HL-60 (cell line): ENCODE data around the gene MTMR4.

Experiments
- DNase-seq, 2 experiments: peaks; one replicate each; pipeline ENCODE4 v3.0.0-alpha.2; 2010 to 2020; ENCODE audit warnings: low read depth in 1 of 2, low spot score in 1 of 2
- H3K27ac ChIP-seq: fragments of 250-450 bp; sonication (Bioruptor Pico); replicated peaks from 2 replicates; pipeline ENCODE4 v1.5.1; 2020; ENCODE audit warnings: mild to moderate bottlenecking, moderate library complexity
- H3K27me3 ChIP-seq: fragments of 250-450 bp; sonication (Bioruptor Pico); 2 replicates; pipeline ENCODE4 v1.5.1; 2021; ENCODE audit warnings: mild to moderate bottlenecking, moderate library complexity; ENCODE audit not compliant: insufficient read depth, poor library complexity, severe bottlenecking
- H3K4me3 ChIP-seq: replicated peaks from 2 replicates; pipeline ENCODE4 v1.5.1; 2011; ENCODE audit warnings: mild to moderate bottlenecking, control low read depth, low read length; ENCODE audit not compliant: insufficient read depth
- GABPA ChIP-seq: IDR thresholded peaks from 2 replicates; pipeline ENCODE4 v1.6.1; 2012; ENCODE audit warnings: low read depth
- POLR2AphosphoS5 ChIP-seq: IDR thresholded peaks from 2 replicates; pipeline ENCODE4 v1.6.1; 2012; ENCODE audit warnings: low read depth
- SPI1 ChIP-seq: IDR thresholded peaks from 2 replicates; pipeline ENCODE4 v1.6.1; 2012; ENCODE audit warnings: low read depth, mild to moderate bottlenecking, borderline replicate concordance
- TF ChIP-seq, protein P1 (sequence below): IDR thresholded peaks from one replicate; pipeline ENCODE4 v1.5.1; 2011; ENCODE audit warnings: low read length, control low read depth, inconsistent platforms; ENCODE audit not compliant: insufficient read depth
- TF ChIP-seq, protein P2 (sequence below): IDR thresholded peaks from 2 replicates; pipeline ENCODE4 v1.6.1; 2012; ENCODE audit warnings: low read depth; ENCODE audit not compliant: insufficient replicate concordance

The MTMR4 gene

DNA sequence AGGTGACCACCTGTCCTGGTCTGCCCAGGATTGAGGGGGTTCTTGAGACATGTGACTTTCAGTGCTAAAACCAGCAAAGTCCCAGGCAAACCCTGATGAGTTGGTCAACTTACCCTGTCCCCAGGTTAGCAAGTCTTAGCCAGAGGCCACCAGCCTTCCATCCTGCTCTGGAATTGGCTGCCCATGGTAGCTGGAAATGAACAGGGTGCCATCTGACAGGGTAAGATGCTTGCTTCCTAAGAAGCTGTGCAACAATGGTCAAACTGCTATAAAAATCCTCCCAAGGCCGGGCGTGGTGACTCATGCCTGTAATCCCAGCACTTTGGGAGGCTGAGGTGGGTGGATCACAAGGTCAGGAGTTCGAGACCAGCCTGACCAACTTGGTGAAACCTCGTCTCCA, 22.8 kb upstream of the MTMR4 start:
- no peak for DNase-seq
- Histone ChIP-seq H3K27ac (no peak overlapping the region), H3K4me3 (no peak overlapping the region), H3K27me3 (peaks cover 5% of the 10 kb centered on the region)
- TF ChIP-seq, protein P1, sequence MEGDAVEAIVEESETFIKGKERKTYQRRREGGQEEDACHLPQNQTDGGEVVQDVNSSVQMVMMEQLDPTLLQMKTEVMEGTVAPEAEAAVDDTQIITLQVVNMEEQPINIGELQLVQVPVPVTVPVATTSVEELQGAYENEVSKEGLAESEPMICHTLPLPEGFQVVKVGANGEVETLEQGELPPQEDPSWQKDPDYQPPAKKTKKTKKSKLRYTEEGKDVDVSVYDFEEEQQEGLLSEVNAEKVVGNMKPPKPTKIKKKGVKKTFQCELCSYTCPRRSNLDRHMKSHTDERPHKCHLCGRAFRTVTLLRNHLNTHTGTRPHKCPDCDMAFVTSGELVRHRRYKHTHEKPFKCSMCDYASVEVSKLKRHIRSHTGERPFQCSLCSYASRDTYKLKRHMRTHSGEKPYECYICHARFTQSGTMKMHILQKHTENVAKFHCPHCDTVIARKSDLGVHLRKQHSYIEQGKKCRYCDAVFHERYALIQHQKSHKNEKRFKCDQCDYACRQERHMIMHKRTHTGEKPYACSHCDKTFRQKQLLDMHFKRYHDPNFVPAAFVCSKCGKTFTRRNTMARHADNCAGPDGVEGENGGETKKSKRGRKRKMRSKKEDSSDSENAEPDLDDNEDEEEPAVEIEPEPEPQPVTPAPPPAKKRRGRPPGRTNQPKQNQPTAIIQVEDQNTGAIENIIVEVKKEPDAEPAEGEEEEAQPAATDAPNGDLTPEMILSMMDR: no peak
- TF ChIP-seq POLR2AphosphoS5: no peak
- TF ChIP-seq, protein P2, sequence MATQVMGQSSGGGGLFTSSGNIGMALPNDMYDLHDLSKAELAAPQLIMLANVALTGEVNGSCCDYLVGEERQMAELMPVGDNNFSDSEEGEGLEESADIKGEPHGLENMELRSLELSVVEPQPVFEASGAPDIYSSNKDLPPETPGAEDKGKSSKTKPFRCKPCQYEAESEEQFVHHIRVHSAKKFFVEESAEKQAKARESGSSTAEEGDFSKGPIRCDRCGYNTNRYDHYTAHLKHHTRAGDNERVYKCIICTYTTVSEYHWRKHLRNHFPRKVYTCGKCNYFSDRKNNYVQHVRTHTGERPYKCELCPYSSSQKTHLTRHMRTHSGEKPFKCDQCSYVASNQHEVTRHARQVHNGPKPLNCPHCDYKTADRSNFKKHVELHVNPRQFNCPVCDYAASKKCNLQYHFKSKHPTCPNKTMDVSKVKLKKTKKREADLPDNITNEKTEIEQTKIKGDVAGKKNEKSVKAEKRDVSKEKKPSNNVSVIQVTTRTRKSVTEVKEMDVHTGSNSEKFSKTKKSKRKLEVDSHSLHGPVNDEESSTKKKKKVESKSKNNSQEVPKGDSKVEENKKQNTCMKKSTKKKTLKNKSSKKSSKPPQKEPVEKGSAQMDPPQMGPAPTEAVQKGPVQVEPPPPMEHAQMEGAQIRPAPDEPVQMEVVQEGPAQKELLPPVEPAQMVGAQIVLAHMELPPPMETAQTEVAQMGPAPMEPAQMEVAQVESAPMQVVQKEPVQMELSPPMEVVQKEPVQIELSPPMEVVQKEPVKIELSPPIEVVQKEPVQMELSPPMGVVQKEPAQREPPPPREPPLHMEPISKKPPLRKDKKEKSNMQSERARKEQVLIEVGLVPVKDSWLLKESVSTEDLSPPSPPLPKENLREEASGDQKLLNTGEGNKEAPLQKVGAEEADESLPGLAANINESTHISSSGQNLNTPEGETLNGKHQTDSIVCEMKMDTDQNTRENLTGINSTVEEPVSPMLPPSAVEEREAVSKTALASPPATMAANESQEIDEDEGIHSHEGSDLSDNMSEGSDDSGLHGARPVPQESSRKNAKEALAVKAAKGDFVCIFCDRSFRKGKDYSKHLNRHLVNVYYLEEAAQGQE: no peak
- TF ChIP-seq SPI1: no peak
- no peak for TF ChIP-seq GABPA

DNA sequence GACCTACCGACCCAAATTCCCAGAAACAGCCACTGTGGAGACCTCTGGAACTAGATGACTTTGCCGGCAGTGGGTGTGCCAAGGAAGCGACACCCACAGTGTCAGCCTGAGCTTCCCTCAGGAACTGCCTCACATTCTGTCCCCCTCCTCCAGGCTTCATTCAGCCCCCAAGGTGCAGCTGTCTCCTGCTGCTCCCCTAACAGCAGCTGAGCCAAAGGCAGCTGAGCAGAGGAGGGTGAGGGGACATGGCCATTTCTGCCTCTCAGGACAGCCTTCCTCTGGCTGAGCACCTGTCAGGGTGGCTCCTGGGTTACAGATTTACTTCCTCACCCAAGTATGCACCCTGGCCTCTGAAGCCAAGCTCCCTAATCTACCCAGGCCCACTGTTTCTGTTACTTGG, 22.1 kb upstream of the MTMR4 start:
- TF ChIP-seq SPI1: no peak
- no peak for TF ChIP-seq POLR2AphosphoS5
- TF ChIP-seq, protein P1: no peak
- TF ChIP-seq GABPA: no peak
- TF ChIP-seq, protein P2: no peak
- Histone ChIP-seq H3K4me3 (no peak overlapping the region), H3K27ac (no peak overlapping the region), H3K27me3 (peaks cover 8% of the 10 kb centered on the region)
- DNase-seq: no peak

DNA sequence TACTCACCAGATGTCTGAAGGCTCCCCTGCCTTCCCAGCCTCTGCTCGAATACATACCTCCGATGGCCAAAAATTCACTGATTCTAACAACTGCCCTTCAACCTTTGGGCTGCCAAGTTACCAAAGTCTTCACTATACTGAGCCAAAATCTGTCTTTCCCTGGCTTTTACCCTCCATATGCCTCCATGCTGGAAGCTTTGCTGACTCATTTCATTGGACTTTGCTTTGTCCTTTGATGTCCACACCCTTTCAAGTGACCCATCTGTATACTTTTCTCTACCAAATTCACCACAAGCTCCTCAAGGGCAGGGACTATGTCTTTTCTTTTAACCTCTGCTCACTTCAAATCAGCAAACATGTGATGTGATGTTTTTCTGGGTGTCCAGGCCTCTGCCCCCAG, 21.0 kb upstream of the MTMR4 start:
- Histone ChIP-seq H3K4me3 (no peak overlapping the region), H3K27me3 (peaks cover 19% of the 10 kb centered on the region), H3K27ac (no peak overlapping the region)
- TF ChIP-seq, protein P1: no peak
- TF ChIP-seq GABPA (no peak), POLR2AphosphoS5 (no peak), SPI1 (no peak)
- TF ChIP-seq, protein P2: no peak
- no peak for DNase-seq
